Hematopoietic multipotent progenitor cell treated with erythropoietin and hydrocortisone succinate and interleukin-3 and kit ligand, for 17 days (in vitro differentiated cells): Measurements from ENCODE around the gene PRPS1L1.

Experiments
- DNase-seq: peaks from one replicate; pipeline ENCODE4 v3.0.0-alpha.2; 2015; ENCODE audit warnings: low spot score

Gene PRPS1L1

DNA sequence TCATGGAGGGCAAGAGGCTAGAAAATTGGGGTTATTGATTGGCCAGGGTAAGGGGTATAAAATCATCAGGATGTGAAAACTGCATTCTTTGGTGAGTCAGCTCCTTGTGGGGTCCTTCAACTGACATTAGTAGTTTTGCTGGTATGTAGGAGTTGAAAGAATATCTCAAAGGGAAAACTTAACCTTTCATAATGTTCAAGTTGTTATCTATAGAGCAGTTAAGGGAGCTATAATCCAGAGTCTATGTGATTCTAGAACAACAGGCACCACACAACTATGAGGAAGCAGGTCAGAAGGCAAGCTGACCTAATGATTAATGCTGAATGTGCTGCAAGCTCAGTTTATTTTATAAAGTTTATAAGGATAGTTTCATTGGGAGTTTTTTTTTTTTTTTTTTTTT lies 13.7 kb downstream of the PRPS1L1 start:
- DNase-seq, result no peak

DNA sequence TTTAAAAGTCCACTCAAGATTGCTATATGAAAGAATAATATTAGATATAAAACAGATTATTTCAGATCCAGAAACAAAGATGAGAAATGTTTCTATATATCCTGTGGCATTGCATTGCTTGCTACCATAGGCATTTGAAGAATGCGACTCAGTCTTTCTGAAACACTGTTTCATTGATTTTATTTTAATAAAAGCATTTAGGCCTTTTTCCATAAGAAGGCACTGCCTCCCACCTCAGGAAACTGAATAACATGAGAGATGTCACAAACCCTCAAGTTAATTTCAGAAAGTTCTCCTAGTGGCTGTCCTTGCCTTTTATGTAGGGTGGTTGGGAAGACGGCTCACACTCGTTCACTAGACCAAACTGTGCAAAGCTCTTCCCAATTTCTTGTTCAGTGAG lies 23.3 kb downstream of the PRPS1L1 start:
- no peak for DNase-seq

DNA sequence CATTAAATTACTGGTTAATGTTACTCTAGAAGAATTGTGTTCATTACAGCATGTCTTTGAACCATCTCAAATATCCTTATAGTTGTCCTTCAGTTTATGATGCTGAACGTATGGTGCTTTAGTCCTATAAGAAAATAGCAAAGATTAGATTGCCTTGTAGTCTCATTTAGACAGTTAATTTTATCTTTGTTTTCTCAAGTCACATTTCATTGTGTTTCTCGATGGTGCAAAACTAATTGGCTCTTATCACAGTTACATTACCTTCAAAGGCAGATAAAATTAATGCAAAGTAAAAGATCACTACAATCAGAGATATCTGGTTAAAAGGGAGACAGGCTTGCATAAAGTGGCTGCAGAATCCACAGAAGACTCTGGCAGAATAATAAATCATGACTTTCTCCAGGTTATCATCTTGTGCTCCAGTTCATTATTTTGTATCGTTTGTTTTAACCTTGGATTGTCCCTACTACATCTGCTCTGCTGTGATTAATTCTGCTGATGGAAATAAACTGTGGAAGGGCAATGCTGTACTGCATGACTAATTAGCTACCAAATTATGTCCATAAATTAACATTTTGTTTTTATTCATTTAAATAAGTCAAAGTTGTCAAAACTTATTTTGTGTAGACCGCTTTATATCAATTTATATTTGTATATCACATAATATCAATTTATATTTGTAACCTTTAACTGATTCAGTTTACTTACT lies 24.2 kb downstream of the PRPS1L1 start:
- no peak for DNase-seq

DNA sequence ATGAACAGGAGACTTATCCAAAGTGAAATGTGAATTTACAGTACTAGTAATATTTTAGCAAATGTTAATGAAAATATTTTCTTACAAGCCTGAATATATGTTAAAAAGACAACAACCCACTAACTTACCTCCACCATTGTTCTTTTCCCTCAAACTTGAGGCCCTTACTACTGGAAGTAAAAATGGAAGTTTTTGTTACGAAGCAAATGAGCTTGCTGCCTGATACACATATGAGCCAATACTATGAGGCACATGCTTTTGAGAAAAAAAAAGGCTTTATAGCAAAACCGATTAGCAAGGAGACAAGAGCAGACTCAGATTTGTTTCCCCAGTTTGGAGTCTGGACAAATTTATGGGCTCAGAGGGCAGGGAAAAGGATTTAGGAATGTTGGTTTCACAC lies 29.0 kb downstream of the PRPS1L1 start:
- DNase-seq, result no peak

DNA sequence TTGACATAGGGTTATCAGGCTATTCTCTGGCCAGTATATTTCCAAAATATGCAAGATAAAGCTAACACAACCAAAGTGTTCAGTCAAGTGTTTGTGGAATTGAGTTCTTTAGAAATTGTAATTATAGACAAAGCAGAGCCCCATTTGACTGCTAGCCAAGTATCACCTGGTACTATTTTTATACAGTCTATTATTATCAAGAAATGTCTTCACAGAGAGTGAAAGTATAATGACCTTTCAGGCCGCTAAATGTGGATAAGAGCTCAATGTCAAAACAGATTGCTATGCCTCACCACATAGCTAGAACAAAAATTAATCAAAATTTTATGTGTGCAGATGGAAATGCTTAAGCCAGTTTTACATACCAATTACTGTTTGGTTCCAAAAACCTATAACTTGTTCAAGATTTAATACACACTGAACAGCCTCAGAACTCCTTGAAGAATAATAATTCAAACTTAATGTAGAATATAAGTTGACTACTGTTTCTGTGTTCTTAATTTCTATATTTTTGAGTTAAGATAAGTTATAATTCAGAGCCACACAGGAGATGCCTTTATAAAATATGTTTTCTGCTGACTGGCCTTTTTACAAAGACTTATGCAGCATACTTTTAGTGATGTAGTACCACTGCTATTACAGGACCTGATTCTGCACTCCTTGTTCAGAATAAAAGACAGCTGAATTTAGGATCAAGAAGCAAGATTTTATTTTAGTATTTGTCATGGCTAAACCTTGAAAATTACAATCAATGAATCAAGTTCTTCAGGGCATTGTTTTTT lies 31.0 kb downstream of the PRPS1L1 start:
- no peak for DNase-seq

DNA sequence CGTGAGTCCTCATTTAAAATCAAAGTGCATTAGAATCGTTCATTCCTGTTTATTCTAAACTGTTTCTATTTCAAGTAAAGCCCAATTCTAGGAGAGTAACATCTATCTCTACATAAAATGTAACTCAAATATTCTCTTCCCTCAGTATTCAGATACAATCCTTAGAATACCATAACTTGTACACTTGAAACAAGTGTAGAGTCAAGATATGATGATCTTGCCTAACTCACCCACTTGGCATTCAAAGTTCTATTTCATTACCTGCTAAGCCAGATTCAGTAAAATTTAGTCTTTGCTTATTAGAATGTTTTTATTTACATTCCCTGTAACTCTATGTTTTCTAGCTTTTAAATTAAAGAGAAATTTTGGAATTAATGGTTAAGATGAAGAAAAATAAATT lies 31.6 kb downstream of the PRPS1L1 start:
- no peak for DNase-seq

DNA sequence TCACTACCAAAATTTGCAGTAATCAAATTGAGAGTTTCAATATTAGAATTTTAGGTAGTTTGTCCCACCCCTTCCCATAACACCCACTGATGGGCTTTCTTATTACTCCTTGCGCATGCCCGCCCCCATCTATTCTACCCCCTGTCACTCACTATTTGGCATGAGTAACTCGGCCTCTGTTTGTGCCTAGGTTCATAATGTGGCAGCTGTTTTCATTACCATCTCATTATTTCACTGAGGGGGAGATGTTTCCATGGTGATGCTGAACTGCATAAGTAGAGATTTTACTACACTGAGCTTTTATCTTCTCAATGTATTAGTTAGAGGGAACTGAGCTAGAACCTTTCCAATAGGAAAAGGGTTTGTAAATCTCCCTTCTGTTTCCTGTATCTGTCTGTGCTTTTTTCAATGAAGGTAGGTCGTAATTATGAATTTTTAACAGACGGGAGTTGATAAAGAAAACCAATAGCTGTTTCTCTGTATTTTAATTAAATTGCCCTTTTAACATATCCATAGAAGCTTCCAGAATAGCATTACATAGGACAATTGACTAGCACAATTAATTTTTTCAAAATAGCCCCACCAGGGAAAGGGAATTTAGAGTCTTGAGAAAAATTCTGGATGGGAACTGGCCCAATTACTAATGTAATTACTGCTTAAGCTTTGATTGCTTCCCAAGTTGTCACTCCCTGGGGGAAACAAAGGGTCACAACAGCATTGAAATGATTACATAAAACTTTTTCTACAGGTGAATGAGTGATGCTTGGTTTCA lies 33.4 kb downstream of the PRPS1L1 start:
- no peak for DNase-seq

DNA sequence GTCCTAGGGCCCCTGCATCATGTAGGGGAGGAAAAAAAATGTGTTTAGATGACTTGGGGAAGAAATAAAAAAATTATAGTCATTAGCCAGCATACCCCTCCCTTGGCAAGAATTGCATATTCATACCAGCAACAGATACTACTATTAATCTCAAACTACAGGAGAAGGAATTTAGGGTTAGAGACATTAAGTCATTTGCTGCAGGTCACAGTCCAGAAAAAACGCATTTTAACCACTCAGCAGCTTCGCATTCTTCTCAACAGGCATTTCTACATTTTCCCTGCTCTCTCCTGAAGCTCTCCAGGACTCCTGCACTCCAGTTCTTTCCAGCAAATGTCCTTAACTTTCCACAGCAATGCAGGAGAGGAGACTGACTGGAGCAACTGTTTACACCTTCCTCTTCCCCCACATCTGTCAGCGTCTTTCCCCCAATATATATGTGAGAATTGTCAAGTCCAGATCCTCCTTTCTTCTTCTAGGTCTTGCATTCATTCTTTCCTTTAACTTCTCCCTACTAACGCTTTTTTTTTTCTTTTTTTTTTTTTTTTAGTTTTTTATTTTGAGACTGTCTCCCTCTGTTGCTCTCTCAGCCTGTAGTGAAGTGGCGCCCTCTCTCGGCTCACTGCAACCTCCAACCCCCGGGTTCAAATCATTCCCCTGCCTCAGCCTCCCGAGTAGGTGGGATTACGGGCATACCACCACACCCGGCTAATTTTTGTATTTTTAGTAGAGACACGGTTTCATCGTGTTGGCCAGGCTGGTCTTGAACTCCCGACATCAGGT lies 35.6 kb downstream of the PRPS1L1 start:
- no peak for DNase-seq

DNA sequence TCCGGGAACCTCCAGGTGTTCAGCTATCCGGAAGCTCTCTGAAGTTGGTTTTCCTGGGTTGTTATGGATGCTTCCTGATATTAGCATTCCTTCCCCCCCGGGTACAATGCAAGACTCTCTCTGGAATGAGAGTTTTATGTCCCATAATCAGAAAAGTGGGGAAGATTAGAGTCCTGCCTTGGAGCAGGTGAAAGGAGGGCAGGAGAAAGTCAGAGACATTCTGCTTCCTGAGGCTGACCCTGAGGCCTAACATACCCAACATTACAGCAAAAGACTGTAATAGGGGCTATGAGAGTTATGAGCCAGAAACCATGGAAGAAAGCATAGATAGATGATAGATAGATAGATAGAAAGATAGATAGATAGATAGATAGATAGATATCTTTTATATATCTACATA lies 36.9 kb downstream of the PRPS1L1 start:
- DNase-seq, result no peak

DNA sequence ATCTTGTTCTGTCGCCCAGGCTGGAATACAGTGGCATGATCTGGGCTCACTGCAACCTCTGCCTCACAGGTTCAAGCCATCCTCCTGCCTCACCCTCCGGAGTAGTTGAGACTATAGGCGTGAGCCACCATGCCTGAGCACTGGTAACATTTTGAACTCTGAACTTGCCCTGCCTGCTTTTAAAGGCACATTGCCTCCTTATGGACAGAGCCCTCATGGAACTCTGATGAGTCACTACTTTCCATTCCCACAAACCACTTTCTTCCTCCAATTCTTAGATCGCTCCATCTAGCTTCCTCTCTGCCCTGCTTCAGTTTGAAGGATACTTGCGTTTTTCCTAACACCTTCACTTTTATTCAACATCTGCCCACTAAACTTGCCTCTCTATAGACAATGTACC lies 38.1 kb downstream of the PRPS1L1 start:
- no peak for DNase-seq

DNA sequence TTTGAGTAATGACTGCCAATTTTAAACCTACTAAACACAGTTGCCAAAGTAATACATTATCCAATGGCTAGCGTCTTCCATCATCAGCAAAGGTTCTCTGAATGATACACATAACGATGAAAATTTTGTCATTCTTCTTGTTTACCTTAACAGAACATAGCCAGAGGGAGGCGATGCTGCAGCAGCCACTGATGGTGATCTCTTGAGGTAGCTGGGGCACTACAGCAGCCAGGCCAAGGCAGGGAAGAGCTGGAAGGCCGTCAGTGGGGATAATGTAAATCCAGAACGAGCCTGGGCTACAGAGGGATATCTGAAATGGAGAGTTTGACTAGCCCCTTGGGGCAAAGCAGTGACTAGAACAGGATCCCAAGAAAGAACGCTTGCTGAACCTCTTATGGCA lies 38.8 kb downstream of the PRPS1L1 start:
- DNase-seq, result no peak

DNA sequence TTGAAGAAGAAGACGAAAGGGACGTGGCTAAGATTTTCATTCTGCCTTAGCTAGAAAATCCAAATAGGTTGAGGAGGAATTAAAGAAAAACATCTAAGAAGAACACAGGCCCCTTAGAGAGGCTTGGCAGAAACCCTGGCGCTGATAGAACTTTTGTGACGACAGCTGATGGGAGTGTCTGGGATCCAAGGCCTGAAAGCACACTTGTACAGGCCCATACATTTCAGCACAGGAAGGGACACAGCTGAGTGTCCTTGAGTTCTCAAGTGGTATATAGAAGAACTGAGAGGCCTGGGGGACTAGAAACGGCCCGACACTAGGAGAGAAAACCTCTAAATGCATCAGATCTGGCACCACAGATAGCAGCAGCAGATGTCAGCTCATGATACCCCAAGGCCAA lies 39.5 kb downstream of the PRPS1L1 start:
- DNase-seq, result no peak

DNA sequence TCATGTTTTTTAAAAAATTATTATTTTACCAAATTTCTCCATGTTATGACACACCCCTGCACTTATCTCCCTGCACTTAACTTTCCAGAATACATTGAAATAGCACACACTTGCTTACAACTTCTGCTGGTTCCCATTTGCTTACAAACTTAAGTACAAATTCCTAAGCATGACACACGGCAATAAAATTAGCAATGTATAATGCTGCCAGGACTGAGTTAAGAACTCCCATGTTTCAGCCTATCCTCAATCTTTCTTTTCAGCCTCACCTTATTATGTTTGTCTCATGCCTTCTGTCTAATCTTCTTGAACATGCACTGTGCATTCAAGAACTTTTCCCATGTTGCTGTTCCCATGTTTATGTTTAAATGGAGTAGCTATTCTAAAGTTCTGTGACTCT lies 40.8 kb downstream of the PRPS1L1 start:
- DNase-seq, result no peak

DNA sequence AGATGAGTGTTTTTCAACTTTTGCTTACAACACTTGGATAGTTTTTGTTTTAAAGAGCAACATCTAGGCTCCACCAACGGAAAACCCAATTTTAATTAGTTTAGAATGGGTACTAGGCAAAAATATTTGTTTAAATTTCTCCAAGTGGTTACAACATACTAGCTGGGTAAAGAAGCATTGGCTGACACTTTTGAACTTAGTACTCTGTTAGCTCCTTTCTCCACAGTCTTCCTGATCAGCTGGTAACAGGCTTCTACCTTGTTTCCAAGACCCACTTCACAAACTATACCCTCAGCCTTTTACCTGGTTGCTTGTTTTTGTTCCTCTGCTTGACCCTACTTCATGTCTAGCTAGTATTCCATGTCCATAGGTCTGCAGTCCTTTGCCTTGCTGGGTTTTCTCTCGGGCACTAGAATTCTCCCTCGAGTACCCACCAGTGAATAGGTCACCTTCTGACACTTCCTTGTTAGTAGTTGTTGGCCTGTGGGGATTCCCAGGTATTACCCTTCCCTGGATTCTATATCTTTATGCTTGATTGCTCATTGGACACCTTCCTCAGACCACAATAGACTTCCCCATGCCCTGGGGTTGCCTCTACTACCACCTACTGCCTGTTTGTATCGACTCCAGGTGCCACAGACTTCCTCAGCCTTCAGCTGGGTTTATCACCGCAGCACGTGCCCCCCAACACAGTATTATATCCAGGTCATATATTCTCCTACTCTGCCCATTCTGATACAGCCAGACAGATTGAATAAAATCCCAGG lies 42.0 kb downstream of the PRPS1L1 start:
- DNase-seq, result no peak

DNA sequence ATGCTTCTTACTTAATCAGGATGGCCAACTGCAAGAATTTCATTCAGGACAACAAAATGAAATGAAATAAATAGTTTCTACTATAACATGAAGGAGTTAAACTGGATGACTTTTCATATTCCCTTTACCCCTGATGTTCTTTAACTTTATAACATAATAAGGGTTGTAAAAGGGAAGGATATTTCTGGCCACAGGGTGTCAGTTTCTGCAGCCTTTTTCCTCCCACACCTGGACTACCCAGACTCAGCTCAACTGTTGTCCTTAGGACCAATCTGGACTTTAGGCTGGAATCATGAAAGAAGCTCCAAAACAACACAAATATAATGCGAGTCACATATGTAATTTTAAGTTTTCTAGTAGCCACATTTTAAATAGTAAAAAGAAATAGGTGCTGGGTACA lies 43.4 kb downstream of the PRPS1L1 start:
- no peak for DNase-seq

DNA sequence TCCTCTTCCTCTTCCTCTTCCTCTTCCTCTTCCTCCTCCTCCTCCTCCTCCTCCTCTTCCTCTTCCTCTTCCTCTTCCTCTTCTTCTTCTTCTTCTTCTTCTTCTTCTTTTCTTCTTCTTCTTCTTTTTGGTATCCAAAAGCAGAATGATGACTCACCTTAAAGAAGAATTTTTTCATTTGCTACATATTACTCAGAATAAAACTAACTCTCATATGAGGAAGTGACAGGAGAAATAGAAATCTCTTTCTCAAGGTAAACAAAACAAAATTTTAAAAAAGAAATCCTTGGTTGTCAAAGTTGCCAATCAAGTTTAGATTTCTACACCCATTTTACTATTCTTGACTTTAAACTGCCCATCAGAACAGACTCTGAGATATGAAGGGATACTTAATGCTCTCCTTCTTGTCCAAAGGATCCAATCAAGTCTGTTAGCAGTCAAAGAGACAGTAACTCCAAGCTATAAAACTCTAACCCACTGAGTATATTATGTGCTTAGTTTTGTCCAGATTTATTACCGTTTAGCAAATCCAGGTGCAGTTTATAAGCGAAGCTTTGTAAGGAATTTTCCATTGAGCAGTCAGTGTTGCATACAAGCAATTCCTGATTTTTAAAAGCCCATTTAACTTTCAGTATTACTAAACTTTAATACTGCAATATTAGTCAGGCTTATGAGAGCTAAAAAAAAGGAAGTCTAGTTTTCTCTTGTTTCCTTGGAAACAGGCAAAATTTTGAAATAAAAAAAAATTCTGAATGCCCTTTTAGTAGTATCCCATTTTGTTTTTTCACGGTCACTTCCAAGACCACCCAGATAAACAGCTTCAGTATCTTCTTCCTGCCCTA lies 44.2 kb downstream of the PRPS1L1 start:
- DNase-seq, result no peak

DNA sequence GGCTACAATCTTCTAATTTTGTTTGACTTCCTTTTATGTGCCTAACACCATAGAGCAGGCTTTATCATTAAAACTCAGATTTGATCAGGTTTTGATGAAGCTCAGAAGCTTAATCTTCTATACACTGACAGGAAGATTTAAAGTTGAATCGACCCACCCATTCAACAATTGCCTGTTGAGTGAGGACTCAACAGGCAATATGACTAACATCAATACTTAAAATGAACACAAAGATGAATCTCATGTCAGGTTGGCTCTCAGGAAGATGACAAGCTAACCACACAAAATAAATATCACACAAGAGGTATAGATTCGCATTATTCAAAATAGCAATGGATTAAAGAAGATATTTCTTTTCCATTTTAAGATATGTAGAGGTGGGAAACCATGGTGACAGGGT lies 50.7 kb downstream of the PRPS1L1 start:
- DNase-seq, result no peak
